Endometrial microvascular endothelial cells (primary cell): ENCODE results near the gene MACROD1. TPM values are rescaled to one million over a fixed set of nuclear protein-coding genes. Genes with fewer than 3 reads are reported as not detected.

ENCODE experiments used
- in situ Hi-C: cut with HindIII; loops from 2 replicates; pipeline ENCODE4 v1.10.0; 2017; ENCODE audit warnings: low sequenced_read_pairs, low pct_unique_long_range_greater_than_20kb; ENCODE audit errors: inconsistent ontology term
- total RNA-seq: library from RNA; depleted of rRNA; stranded (reverse); fragments of >200 nt; gene quantifications from one replicate; pipeline ENCODE4 v1.2.3, GENCODE V29; 2015; ENCODE audit errors: inconsistent ontology term

Gene MACROD1
- total RNA-seq, 1 donor from 2014 or later: 16.0 TPM

DNA sequence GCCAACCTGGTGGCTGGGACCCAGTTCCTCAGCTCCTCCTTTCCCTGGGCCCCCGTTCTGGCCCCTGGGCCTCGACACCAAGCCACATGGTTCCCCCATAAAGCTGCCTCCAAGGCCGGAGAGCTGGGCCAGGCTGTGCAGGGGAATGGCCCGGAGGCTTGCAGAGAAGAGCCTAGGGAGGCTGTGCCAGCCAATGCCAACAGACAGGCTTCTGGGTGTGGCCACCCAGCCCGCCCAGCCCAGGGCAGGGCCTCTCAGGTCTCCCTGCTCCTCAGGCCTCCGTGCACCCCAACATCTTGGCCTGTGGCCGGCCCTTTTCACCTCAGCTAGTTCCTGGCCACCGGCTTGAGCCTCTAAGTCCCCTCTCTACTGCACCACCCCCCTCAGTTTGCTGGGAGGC is 147.6 kb downstream of the MACROD1 start:
- in situ Hi-C loops: no loop called here

DNA sequence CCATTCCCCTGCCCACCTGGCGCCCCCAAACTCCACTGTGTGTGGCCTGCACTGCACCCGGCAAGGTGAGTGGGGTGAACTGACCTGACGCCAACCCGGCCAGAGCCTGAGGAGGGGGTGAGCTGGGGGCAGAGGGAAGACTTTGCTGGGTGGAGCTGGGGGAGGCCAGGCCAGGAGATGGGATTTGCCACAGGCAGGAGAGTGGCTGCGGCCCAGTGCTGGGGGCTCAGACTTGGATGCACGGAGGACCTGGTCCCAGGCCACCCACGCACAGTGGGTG is 148.0 kb downstream of the MACROD1 start:
- in situ Hi-C loops: no loop called here

DNA sequence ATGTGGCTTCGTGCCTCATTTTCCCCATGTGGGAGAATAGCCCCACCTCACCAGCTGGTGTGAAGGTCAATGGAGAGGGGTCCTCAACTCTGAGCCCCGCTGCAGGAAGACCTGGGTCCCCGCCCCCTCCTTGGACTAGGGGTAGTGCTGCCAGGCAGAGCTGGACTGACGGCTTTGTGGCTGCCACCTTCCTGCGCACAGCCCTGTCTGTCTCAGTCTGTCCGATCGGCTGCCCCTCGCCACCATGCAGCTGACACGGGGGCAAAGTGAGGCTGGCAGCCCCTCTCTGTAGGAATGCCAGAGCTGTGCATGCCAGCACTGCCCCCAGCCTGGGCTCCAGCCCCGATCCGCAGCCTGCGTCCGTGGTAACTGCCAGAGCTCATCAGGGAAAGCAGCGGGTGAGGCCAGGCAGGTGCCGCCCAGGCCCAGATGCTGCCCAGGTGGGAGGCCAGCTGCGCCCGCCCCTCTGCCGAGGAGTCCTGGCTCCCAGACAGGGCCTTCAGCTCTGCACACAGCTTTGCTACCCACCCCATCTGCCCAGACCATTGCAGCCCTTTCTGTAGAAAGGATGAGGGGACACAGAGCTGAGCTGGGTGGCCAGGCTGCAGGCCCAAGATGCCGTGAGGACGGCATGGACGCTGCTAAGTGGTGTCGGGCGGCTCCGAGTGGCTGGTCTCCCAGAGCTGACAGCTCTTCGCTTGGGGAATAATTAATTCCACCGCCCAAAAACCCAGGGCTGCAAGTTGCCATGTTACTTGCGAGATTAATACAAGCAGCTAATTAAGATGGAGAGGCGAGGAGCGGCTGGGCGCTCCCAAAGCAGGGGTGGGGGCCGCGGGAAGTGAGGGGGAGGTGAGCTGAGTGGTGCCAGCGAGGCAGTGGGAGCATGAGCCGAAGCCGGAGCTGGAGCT is 149.7 kb downstream of the MACROD1 start:
- in situ Hi-C loops: no loop called here

DNA sequence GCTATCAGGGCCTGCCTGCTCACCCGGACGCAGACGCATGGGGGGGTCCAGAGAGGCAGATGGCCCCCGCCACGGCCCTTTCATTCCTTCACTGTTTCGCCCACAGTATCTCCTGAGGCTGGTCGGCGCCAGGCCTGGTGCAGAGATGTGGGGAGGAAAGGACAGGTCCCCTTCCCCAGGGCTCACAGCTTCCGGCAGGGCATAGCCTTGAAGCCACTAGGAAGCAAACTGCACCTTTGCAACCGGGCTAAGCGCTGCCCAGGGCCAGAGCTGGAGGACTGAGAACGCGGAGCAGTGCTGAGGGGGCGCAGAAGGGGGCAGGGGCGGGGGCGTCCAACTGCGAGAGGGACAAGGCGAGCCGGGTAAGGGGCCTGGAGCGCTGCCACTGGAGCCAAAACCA is 150.4 kb downstream of the MACROD1 start:
- in situ Hi-C loops: no loop called here

DNA sequence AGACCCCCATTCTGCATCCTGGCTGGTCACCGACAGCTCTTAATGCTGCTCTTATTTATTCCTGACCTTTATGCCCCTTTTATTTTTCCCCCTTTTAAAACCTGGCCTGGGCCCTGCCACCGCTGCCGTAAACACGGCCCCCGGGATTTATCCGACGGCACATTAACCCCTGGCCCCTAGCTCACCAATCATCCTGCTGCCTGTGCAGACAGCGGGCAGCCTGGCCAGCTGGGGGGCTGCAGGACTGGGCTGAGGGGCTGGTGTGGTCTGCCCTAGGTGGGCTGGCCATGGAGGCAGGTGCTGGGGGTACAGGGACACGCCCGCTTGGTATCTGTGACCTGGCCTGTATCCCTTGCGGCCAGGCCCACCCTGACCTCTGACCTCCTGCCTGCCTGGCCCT is 151.6 kb downstream of the MACROD1 start:
- in situ Hi-C loops: no loop called here

DNA sequence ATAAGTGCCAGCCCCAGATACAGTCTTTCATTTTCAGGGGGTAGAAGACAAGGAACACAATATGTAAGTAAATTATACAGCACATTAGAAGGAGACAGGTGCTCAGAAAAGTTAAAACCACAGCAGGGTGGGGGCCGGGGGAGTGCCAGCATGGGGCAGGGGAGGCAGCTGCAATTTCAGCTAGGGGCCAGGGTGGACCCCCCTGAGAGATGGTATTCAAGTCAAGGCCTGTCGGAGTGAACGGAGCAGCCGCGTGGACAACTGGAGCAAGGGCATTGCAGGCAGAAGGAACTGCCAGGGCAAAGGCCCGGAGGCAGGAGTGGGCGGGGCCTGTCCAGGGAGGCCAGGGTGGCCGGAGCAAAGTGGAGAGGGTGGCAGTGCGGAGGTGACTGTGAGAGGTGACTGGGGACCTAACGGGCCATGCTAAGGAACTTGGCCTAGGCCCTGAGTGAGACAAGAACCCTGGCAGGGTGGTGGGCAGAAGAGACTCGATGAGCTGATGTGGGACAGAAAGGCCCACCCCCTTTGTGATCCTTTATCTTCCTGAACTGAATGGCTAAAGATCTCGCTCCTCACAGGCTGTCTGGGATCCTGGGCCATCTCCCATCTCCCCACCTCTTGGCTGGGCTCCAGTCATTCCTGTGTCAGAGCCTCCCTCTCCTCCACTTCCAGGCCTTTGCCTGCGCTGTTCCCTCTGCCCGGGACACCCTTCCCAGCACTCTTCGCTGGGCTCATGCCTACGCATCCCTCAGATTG is 152.6 kb downstream of the MACROD1 start:
- in situ Hi-C loops: no loop called here

DNA sequence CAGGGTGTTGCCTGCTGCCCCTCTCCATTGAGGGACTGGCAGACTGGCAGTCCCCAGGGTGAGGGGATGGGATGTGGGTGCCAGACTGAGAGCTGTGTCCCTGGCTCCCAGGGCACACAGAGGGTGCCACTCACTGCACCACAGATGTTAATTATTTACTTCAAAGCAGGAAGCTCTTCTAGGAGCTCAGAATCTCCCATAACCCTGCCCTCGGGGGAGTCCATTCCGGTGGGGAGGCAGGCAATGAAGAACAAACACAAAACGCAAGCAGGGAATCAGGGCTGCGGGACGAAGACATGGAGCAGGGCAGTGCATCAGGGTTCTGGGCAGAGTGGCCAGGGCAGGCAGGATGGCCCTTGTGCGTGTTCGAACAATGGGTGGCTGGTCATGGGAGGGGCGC is 154.5 kb downstream of the MACROD1 start:
- in situ Hi-C loops: no loop called here

DNA sequence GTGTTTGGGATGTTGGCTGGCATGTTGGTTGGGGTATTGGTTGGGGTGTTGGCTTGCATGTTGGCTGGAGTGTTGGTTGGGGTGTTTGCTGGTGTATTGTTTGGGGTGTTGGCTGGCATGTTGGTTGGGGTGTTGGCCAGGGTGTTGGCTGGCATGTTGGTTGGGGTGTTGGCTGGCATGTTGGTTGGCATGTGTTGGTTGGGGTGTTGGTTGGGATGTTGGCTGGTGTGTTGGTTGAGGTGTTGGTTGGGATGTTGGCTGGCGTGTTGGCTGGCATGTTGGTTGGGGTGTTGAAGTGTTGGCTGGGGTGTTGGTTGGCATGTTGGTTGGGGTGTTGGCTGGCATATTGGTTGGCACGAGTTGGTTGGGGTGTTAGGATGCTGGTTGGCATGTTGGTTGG is 155.1 kb downstream of the MACROD1 start:
- in situ Hi-C loops: no loop called here

DNA sequence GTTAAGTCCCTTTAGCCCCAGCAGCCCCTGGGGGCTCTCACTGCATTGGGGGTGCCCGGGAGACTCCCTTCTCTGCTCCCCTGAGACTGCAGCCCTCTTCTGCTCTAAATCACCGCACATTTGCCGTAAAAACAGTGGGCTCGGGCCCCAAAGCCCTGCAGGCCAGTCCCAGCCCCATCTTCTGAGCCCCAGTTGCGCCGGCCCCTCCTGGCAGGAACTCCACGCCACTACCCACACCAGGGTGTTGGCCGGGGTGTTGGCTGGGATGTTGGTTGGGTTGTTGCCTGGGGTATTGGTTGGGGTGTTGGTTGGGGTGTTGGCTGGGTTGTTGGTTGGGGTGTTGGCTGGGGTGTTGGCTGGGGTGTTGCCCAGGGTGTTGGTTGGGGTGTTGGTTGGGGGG is 156.2 kb downstream of the MACROD1 start:
- in situ Hi-C loops: loop anchor here (10.0 kb wide), 4 partner anchors 65 to 195 kb away; partner anchors contain the start of gene FERMT3

DNA sequence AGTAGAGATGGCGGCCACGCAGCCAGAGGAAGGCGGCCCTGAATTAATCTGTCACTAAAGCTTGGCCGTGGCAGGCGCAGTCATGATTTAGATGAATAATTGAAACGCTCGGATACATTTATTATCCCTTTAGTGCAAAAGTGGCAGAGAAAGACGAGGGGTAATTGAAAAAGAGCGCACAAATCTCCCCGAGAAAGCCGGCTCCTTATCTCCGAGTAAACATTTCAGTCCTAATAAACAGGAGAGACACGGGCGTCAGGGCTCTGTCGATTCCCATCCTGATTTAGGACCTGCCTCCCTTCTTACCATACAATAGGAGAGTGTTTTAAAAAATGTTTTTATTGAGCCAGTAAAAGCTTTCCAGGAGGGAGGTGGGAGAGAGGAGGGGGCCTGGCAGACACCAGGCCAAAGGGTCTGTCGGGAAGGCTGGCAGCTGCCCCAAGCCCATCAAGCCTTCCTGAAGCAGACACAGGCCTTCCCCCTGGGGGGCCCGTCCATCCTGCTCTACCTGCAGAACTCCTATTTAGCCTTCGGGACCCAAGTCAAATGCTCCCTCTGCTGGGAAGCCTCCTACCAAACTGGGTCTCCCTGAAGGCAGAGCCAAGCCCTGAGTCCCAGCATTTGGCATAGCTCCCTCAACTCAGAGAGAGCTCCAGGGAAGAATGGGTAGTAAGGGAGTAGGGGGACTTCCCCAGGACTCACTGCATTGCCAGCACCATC is 156.8 kb downstream of the MACROD1 start:
- in situ Hi-C loops: loop anchor here (10.0 kb wide), 4 partner anchors 66 to 196 kb away; partner anchors contain the start of gene FERMT3

DNA sequence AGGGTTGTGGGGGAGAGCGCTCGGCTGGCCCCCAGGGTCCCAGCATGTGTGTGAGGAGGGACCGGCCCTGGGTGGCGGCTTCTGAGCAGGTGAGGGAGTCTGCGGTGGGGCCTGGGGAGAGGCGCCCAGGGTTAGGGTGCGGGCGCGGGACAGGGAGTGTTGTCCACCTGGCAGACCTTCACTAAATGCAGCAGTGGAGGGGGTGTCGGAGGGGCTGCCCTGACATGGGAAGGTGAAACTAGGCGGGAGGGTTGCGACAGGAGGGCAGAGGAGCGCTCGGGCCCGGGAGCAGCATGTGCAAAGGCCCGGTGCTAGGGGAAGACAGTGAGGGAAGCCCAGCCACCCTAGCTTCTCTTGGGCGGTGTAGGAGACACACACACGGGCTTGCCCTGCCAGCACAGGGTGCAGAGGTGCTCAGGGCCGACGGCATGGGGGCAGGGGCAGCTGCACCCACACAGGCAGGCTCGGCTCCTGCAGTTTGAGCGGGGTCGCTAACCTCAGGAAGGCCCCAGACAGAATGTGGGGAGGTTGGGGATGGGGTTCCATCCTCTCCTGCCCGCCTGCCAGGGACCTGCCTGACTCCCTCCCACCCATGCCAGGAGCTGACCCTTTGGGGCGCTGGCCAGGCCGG is 157.5 kb downstream of the MACROD1 start:
- in situ Hi-C loops: loop anchor here (10.0 kb wide), 4 partner anchors 66 to 196 kb away; partner anchors contain the start of gene FERMT3

DNA sequence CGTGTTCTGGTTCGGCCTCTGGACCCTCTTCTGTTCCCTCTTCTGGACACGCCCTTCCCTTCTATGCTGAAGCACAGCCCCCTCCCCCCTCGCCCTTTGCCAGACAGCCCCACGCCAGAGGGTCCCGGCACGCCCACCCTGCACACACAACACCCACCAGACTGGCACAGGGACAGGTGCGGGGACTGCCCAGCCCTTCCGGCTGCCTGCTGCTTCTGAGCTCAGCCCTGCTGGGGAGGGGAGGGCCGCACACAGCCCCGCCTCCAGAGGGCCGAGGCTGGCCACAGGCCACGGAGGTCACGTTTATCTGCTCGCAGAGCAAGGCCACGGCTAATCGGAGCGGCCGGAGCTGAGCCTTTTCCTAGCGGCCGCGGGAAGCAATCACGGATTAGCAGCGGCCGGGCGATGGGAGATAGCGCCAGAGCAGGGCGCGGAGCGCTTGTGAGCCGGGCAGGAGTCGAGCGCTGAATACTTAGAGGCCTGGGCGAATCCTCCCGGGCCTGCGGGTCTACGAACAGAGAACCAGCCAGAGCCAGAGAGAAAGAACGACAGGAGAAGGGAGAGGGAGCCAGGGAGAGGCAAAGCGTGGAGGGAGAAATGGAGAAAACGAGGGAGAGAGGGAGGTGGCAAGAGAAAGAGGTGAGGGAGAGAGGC is 158.2 kb downstream of the MACROD1 start:
- in situ Hi-C loops: loop anchor here (10.0 kb wide), 4 partner anchors 67 to 197 kb away; partner anchors contain the start of gene FERMT3

DNA sequence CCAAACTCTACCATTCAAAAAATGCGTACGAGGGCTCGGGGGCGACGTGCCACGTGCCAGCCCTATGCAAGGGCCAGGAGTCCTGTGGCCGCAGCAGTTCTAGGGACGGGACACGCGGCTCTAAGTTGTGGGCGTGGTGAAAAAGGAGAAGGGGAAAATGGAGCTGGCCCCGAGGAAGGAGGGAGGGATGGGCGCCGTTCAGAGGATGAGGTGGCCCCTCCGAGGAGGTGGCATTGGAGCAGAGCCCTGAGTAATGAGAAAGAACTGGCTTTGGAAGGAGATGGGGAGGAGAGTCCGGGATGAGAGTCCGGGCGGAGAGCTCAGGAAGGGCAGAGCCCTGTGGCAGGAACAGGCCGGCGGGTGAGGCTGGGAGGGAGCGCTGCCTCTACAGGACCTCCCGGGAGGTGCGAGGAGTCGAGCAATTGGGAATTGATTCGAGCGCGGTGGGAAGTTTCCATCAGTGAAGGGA is 158.7 kb downstream of the MACROD1 start:
- in situ Hi-C loops: loop anchor here (10.0 kb wide), 4 partner anchors 68 to 198 kb away; partner anchors contain the start of gene FERMT3

DNA sequence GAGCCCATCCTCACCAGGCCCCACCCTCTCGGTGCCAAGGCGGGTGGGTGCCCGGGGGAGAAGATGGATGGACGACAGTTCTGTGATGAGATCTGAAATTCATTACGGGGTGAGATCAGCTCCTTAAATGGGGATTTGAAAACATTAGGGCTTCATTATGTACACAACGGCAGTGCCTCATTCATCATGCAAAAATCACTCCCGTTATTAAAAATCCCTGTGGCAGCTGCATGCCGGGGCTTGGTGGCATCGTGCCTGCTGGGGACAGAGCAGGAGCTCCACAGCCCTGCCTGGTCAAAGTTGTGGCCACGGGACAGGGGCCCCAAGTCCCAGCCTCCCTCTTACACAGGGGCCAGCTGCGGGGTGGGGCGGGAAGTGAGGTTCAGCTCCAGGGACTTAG is 159.5 kb downstream of the MACROD1 start:
- in situ Hi-C loops: loop anchor here (10.0 kb wide), 4 partner anchors 68 to 198 kb away; partner anchors contain the start of gene FERMT3

DNA sequence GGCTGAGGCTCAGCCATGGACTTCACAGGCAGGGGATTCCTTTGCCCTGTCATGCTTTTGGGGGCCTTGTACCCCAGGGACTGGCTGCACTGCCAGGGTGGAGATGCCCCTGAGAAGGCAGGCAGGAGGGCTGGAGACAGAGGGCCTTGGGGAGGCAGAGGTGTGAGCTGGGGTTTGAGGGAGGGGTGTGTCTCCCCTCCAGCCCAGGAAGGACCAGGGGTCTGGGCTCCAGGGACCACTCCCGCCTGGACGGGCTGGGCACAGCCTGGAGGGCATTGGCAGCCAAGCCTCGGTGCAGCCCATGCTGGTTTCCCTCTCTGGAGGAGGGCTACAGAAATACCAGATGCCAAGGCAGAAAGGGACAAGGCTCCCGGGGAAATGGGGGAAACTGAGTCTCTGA is 160.2 kb downstream of the MACROD1 start:
- in situ Hi-C loops: loop anchor here (10.0 kb wide), 4 partner anchors 69 to 199 kb away; partner anchors contain the start of gene FERMT3

DNA sequence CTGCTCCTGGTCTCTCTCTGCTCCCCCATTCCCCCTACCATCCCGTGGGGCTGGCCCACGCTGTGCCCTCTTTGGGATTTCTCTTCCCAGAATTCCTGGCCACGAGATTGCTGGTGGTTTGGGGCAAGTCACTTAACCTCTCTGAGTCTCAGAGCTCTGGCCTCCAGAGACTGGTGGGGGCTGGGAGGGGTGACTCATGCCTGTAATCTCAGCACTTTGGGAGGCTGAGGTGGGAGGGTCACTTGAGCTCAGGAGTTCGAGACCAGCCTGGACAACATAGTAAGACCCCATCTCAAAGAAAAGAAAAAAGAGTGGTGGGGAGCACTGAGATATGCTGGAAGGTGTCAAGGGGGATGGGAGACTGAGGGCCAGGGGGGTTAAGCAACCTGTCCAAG is 161.3 kb downstream of the MACROD1 start:
- in situ Hi-C loops: loop anchor here (5.0 to 10.0 kb wide), 5 partner anchors 70 to 200 kb away; partner anchors contain the start of gene FERMT3

DNA sequence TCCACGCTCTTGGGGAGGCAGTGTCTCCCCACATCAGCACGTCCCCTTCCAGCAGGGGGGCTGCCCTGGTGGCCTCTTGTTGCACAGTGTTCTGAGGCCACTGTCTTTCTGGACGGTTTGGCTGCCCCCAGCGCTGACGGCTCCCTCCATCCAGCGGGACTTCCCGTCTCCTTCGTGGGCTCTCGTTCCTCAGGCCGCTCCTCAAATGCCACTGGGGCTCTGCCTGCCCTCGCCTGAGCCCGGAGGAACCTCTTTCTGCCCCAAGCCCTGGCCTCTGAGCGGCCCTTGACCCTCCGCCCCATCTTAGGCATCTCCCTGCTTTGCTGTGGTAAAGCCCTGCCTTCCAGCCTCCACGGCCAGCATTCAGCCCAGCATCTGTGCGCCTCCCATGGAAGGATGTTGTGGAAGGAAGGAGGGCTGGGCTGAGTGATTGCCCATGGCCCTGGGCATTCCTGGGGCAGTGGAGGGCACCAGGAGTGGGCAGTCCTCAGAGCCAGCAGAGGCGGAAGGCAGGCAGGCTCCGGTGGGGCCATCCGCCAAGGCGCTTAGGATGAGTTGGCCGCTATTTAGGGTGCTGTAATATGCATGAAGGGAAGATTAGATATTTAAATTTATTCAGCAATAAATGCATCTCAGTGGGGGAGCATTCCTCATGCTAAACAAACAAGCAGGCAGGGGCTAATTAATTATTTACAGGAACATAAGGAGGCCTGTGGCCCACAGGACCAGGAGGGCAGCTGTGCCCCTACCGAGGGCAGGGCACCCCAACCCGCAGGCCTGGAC is 161.9 kb downstream of the MACROD1 start:
- in situ Hi-C loops: loop anchor here (5.0 to 10.0 kb wide), 5 partner anchors 71 to 201 kb away; partner anchors contain the start of gene FERMT3
